HG02588 (cell line): ENCODE measurements around the gene MPHOSPH9.

ENCODE experiments used
- ATAC-seq: cut with Tn5 transposase; IDR thresholded peaks from one replicate; pipeline ENCODE4 v1.9.1; 2021; ENCODE audit warnings: mild to moderate bottlenecking, moderate library complexity; ENCODE audit not compliant: unreplicated experiment

Gene MPHOSPH9

GRCh38 chr12:123106640-123107359, 126.1 kb downstream of the MPHOSPH9 start:
- ATAC-seq: no peak

- ATAC-seq: no peak
Observed at GRCh38 chr12:123105211-123105826, 127.6 kb downstream of the MPHOSPH9 start.

GRCh38 chr12:123104809-123105208, 128.1 kb downstream of the MPHOSPH9 start:
- ATAC-seq: no peak
